Measurements from ENCODE around the gene SLMAP. TPM values are rescaled to one million over a fixed set of nuclear protein-coding genes. Genes with fewer than 3 reads are reported as not detected.

Gene SLMAP
- total RNA-seq, 1 donor from 2014 or later: 50.3 TPM

DNA sequence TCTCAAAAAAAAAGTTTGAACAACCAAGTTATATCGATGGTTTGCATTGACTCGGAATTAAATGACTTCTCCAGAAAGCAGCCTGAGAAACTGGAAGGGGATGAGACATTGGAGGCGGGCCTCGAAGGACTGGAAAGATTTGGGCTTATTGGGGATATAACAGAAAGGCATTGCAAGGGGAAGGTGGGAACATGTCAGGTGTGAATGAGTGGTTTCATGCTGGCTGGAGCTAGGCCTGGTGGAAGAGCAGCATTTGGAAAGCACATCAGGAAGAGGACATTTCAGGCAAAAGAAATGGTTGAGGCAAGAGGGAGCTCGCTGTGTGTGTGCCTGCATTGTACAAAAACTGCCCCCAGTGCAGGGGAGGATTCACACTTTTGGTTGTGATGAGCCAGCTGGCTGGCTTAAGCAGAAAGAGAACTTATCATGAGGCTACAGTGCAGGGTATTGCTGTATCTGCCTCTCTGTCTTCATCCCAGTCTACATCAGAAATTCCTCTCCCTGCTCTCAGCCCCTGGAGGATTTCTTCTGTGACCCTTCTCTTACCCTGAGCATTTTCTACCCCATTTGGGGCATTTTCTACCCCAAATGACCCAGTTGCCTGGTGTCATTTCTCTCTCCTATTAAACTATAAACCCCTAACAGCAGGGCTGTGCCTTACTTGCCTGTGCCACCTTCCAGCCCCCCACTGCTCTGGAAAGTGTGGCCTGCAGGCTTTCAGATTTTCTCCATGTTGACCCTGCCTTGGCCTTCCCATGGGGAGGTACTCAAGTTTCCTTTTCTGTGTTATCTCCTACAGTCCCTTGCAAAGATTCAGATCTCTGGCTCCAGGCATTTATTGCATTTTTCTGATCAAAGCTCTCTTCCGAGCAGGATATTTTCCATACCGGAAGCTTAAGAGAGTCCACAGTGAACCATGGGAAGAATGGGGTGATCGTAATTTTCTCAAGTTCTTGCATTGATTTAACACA is 187.7 kb downstream of the SLMAP start:
- H3K36me3 ChIP-seq (ENCODE audit: control insufficient read depth, insufficient read depth, low read length): no peaks in the 10 kb centered on the region
- H3K27me3 ChIP-seq (ENCODE audit: control insufficient read depth, insufficient read depth, low read length): no peaks in the 10 kb centered on the region
- DNase-seq (ENCODE audit: low read depth): no peak
- FAIRE-seq: no peak
- no peak overlapping the region for H3K4me3 ChIP-seq (ENCODE audit: low read depth, low read length)
- TF ChIP-seq, protein P1, sequence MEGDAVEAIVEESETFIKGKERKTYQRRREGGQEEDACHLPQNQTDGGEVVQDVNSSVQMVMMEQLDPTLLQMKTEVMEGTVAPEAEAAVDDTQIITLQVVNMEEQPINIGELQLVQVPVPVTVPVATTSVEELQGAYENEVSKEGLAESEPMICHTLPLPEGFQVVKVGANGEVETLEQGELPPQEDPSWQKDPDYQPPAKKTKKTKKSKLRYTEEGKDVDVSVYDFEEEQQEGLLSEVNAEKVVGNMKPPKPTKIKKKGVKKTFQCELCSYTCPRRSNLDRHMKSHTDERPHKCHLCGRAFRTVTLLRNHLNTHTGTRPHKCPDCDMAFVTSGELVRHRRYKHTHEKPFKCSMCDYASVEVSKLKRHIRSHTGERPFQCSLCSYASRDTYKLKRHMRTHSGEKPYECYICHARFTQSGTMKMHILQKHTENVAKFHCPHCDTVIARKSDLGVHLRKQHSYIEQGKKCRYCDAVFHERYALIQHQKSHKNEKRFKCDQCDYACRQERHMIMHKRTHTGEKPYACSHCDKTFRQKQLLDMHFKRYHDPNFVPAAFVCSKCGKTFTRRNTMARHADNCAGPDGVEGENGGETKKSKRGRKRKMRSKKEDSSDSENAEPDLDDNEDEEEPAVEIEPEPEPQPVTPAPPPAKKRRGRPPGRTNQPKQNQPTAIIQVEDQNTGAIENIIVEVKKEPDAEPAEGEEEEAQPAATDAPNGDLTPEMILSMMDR (IDR thresholded peaks at IDR 0.05; ENCODE audit: insufficient read depth, low read length, severe bottlenecking): no peak

DNA sequence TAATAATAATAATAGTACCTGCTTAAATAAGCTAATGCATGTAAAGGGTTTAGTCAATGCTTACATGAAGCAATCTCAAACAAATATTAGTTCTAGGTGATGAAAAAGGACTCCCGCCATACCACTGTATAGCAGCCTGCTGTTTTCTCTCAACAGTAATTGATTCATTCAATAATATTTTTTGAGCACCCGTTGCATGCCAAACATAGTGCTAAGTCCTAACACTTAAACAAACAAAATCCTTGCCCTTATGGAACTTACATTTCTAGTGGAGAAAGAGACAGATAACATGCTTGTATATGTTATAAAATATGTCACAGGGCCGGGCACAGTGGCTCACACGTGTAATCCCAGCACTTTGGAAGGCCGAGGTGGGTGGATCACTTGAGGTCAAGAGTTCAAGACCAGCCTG is 190.9 kb downstream of the SLMAP start:
- Histone ChIP-seq H3K4me3 (ENCODE audit: low read depth, low read length) (no peak overlapping the region), H3K27me3 (ENCODE audit: control insufficient read depth, insufficient read depth, low read length) (no peaks in the 10 kb centered on the region), H3K36me3 (ENCODE audit: control insufficient read depth, insufficient read depth, low read length) (no peaks in the 10 kb centered on the region)
- no peak for DNase-seq (ENCODE audit: low read depth)
- no peak for FAIRE-seq
- TF ChIP-seq, protein P1 (IDR thresholded peaks at IDR 0.05; ENCODE audit: insufficient read depth, low read length, severe bottlenecking): no peak

DNA sequence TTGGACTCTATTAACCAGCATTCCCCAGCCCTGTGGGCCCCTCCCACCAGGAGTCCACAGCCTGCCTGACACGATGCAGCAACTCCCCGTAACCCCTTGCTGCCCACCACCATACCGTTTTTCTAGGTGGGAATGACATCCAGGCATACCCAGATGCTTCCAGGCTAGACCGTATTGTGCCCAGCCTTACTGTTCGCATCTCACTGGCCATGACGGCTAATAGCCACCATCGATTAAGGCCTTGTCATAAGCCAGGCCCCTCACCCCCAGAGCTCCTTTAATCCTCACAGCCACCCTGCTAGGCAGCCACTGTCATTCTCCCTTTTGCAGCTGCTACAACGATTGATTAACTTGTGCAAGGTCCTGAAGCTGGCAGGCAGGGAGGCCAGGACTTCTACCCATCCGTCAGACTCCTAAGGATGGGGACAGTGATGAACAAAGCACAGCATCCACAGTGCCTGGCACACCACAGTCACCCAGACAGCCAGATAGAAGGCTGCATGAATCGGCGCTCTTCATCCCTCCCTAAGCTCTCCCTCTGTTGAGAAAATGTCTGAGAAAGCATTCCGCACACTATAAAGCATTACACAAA is 192.1 kb downstream of the SLMAP start:
- TF ChIP-seq, protein P1 (IDR thresholded peaks at IDR 0.05; ENCODE audit: insufficient read depth, low read length, severe bottlenecking): no peak
- FAIRE-seq: no peak

DNA sequence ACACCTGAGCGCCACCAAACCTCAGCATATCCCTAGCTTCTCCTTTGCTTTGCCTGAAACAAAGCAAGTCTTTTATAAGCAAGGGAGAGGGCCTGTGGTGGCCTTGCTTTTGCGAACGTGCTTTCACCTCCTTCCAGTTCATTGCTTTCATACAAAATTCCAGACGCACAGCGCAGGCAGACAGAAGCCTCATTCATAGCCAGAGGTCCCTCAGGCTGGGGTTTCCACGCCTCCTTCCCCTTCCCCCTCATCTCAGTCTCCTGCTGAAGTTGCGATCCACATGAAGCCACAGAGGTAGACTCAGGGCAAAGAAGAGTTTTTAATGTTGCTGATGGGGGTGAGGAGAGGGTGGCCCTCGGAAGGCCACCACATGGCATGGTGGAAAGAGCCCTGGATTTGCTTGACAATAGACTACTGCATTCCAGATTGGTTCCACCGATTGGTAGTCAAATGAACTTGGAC is 192.7 kb downstream of the SLMAP start:
- TF ChIP-seq, protein P1 (IDR thresholded peaks at IDR 0.05; ENCODE audit: insufficient read depth, low read length, severe bottlenecking): no peak
- no peaks in the 10 kb centered on the region for H3K36me3 ChIP-seq (ENCODE audit: control insufficient read depth, insufficient read depth, low read length)
- H3K4me3 ChIP-seq (ENCODE audit: low read depth, low read length): no peak overlapping the region
- DNase-seq (ENCODE audit: low read depth) (no peak), FAIRE-seq (no peak)
- H3K27me3 ChIP-seq (ENCODE audit: control insufficient read depth, insufficient read depth, low read length): no peaks in the 10 kb centered on the region

More for the DNA sequence above, 192.1 kb downstream of the SLMAP start:
- Histone ChIP-seq H3K4me3 (ENCODE audit: low read depth, low read length) (no peak overlapping the region), H3K36me3 (ENCODE audit: control insufficient read depth, insufficient read depth, low read length) (no peaks in the 10 kb centered on the region), H3K27me3 (ENCODE audit: control insufficient read depth, insufficient read depth, low read length) (no peaks in the 10 kb centered on the region)
- no peak for DNase-seq (ENCODE audit: low read depth)

DNA sequence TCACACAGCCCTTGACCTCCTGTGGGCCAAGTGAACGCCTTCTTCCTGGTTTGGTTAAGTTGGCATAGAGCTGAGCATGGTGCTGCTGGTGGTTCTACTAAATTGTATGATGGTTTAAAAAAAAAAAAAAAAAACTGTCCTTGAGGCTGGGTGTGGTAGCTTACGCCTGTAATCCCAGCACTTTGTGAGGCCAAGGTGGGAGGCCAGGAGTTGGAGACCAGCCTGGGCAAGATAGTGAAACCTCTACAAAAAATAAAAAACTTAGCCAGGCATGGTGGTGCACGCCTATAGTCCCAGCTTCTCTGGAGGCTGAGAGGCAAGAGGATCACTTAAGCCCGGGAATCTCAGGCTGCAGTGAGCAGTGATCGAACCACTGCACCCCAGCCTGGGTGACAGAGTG is 193.2 kb downstream of the SLMAP start:
- TF ChIP-seq, protein P1 (IDR thresholded peaks at IDR 0.05; ENCODE audit: insufficient read depth, low read length, severe bottlenecking): no peak
- Histone ChIP-seq H3K4me3 (ENCODE audit: low read depth, low read length) (no peak overlapping the region), H3K36me3 (ENCODE audit: control insufficient read depth, insufficient read depth, low read length) (no peaks in the 10 kb centered on the region), H3K27me3 (ENCODE audit: control insufficient read depth, insufficient read depth, low read length) (no peaks in the 10 kb centered on the region)
- DNase-seq (ENCODE audit: low read depth) (no peak), FAIRE-seq (no peak)
